ENCODE data around the gene BCL2L11.

BCL2L11 gene

GRCh38 chr2:111143107-111143842 is 22.6 kb downstream of the BCL2L11 start:
- DNase-seq (ENCODE audit: low read depth) = no peak

- no peak for DNase-seq (ENCODE audit: low read depth)
These were observed 23.1 kb downstream of the BCL2L11 start for GRCh38 chr2:111143843-111144198.

- no peak for DNase-seq (ENCODE audit: low read depth)
These were observed 24.5 kb downstream of the BCL2L11 start for GRCh38 chr2:111145103-111145760.

DNA sequence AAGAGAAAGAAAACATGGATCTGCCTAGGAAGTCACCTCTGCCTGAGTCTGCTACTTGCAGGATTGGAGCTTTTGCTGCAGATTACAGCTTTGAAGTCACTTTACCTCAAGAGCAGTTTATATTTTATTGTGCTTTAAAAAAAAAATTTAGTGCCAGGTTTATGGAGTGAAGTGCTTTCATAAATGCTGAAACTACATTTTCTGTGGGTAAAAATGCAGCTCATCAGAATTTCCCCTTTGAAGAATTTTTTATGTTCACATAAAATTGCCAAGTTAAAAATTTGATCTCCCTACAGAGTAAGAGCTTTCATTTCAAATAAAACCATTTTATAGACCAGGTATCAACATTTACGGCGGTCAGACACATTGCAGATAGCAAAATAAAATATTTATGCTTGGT is 25.2 kb downstream of the BCL2L11 start:
- no peak for DNase-seq (ENCODE audit: low read depth)

- DNase-seq (ENCODE audit: low read depth) = no peak
These were observed 27.6 kb downstream of the BCL2L11 start for GRCh38 chr2:111148225-111148873.

- no peak for DNase-seq (ENCODE audit: low read depth)
These were observed 28.2 kb downstream of the BCL2L11 start for GRCh38 chr2:111148925-111149324.

- DNase-seq (ENCODE audit: low read depth) = no peak
These were observed 29.3 kb downstream of the BCL2L11 start for GRCh38 chr2:111149882-111150455.

- no peak for DNase-seq (ENCODE audit: low read depth)
These were observed 34.0 kb downstream of the BCL2L11 start for GRCh38 chr2:111154758-111155157.

GRCh38 chr2:111155610-111156009 is 34.9 kb downstream of the BCL2L11 start:
- DNase-seq (ENCODE audit: low read depth) = no peak

GRCh38 chr2:111156529-111156928 is 35.8 kb downstream of the BCL2L11 start:
- DNase-seq (ENCODE audit: low read depth) = no peak

DNA sequence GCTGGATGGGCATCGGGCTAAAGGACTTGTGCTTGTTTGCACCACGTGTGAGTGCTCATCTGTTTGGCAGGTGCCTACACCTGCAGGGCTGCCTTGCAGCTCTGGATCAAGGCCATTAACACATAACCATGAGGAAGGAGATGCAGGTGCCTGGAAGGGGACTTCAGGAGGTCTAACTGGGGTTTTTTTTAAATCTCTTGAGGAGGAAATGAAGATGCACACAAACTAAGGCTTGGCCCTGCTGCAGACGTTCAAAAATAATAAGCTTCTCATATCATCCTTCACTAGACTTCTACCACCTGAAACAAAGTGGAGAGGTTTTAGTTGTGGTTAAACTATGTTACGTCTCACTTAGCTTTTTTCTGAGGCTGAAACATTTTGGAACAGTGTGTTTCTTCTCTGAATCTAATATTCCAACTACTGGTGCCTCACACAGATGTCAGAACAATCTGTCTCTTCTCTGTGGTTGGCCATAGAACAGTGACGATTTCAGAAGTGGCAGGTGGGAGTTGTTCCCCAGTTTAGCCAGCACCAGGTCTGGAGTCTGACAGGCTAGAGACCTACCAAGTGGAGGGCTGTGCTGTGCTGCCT is 36.5 kb downstream of the BCL2L11 start:
- DNase-seq (ENCODE audit: low read depth) = no peak

DNA sequence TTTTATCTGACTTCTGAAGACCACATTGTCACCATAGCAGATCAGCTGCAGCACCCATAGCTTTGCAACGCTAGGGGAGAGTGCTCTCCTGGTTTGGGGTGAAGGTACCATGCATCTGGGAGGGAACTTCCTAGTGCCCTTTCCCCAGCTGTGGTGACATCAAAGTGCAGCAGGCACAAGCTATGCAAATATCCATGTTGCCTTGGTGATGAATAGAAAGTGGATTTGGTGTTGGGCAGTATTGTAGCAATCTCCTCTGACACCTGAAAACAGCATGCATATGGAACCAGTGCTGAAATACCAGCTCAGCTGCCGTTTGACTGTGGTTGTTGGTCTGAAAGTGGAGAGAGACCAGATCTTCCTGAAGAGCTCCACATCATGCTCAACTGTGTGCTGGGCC is 37.1 kb downstream of the BCL2L11 start:
- no peak for DNase-seq (ENCODE audit: low read depth)

DNA sequence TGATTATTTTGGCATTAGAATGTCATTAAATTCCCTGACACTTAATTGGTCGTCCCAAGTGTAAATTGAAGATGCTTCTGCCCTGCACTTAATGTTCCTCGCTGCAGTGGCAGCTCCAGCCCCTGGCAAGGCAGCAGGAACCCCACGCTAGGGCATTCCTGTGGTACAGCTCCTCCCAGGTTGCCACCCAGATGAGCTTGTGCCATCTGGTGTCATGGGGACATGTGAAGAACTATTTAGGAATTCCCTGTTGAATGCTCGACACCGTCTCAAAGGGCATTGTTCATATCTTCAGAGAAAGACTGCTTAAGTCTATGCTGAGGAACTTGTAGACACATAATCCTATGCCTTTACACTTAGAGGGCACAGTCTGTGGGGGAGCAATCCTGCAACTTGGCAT is 38.9 kb downstream of the BCL2L11 start:
- DNase-seq (ENCODE audit: low read depth) = no peak

GRCh38 chr2:111160758-111161157 is 40.0 kb downstream of the BCL2L11 start:
- DNase-seq (ENCODE audit: low read depth) = no peak

GRCh38 chr2:111161971-111162370 is 41.3 kb downstream of the BCL2L11 start:
- no peak for DNase-seq (ENCODE audit: low read depth)

GRCh38 chr2:111162718-111163331 is 42.1 kb downstream of the BCL2L11 start:
- DNase-seq (ENCODE audit: low read depth) = no peak

- no peak for DNase-seq (ENCODE audit: low read depth)
These were observed 43.4 kb downstream of the BCL2L11 start for GRCh38 chr2:111164078-111164477.

GRCh38 chr2:111165084-111165483 is 44.4 kb downstream of the BCL2L11 start:
- DNase-seq (ENCODE audit: low read depth) = no peak

DNA sequence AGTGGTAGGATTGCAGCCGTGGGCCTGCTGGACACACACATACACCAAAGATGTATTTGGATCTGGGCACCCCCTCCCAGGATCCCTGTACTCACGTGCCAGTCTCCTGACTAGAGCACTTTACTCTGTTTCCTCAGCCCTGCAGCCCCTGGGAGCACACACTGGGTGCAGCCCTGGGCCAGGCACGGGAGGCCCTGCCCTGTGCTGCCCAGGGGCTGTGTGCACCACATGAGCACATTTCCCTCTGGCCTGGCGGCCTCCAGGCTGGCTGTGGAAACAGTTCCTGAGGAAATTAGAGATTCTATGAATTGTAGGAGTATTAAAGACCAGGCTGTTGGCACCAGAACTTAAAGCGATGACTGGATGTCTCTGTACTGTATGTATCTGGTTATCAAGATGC is 45.4 kb downstream of the BCL2L11 start:
- no peak for DNase-seq (ENCODE audit: low read depth)

- no peak for DNase-seq (ENCODE audit: low read depth)
These were observed 46.6 kb downstream of the BCL2L11 start for GRCh38 chr2:111167076-111167862.

DNA sequence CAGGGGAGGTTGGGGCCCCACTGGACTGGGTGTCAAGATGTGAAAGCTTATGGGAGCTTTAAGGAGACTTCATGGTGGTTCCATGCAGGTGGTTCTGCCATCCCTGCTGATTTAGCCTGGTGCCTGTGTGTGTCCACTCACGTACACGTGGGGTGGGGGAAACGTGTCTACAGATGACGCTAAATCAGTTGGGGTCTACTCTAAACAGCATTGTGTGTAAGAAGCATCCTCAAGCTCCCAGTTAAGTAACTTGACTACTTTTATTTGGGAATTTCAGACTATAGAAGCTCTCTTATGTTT is 47.1 kb downstream of the BCL2L11 start:
- no peak for DNase-seq (ENCODE audit: low read depth)
